Mesenchymal stem cell (in vitro differentiated cells and primary cell): ENCODE results near the gene MYO10.

Experiments used
- DNase-seq: peaks from one replicate; pipeline ENCODE4 v3.0.0-alpha.2; 2013
- H2AFZ ChIP-seq: one replicate; pipeline ENCODE4 v1.6.1; 2013; ENCODE audit warnings: low read depth, mild to moderate bottlenecking, control low read depth, inconsistent platforms, low read length, moderate library complexity
- H2AK5ac ChIP-seq: 2 replicates; pipeline ENCODE4 v1.6.1; 2013; ENCODE audit warnings: low read length, moderate library complexity, mild to moderate bottlenecking, inconsistent platforms; ENCODE audit not compliant: severe bottlenecking
- H2BK120ac ChIP-seq: one replicate; pipeline ENCODE4 v1.6.1; 2013; ENCODE audit warnings: low read depth, mild to moderate bottlenecking, inconsistent platforms, low read length, moderate library complexity
- H2BK12ac ChIP-seq, 2 experiments: one replicate each; pipeline ENCODE4 v1.6.1; 2013; ENCODE audit warnings: inconsistent platforms in 2 of 2, low read length in 2 of 2, mild to moderate bottlenecking in 2 of 2, moderate library complexity in 2 of 2, control low read depth in 1 of 2
- H2BK15ac ChIP-seq: one replicate; pipeline ENCODE4 v1.6.1; 2013; ENCODE audit warnings: mild to moderate bottlenecking, low read depth, inconsistent platforms; ENCODE audit not compliant: poor library complexity, severe bottlenecking
- H2BK5ac ChIP-seq: 2 replicates; pipeline ENCODE4 v1.6.1; 2013; ENCODE audit warnings: low read depth, mild to moderate bottlenecking, low read length, control low read depth, inconsistent platforms; ENCODE audit not compliant: poor library complexity, severe bottlenecking
- H3K14ac ChIP-seq, 2 experiments: one replicate each; pipeline ENCODE4 v1.6.1; 2013; ENCODE audit warnings: inconsistent platforms in 2 of 2, low read length in 2 of 2, control low read depth in 1 of 2, mild to moderate bottlenecking in 1 of 2, moderate library complexity in 1 of 2
- H3K18ac ChIP-seq, 2 experiments: one replicate each; pipeline ENCODE4 v1.6.1; 2013; ENCODE audit warnings: inconsistent platforms in 2 of 2, low read length in 2 of 2, control low read depth in 1 of 2, low read depth in 1 of 2, mild to moderate bottlenecking in 1 of 2
- H3K23ac ChIP-seq, 2 experiments: one replicate each; pipeline ENCODE4 v1.6.1; 2013; ENCODE audit warnings: inconsistent platforms in 2 of 2, low read length in 2 of 2, mild to moderate bottlenecking in 2 of 2, moderate library complexity in 2 of 2, control low read depth in 1 of 2
- H3K27ac ChIP-seq: 2 replicates; pipeline ENCODE4 v1.5.1; 2013; ENCODE audit warnings: mild to moderate bottlenecking, moderate library complexity, low read length, control low read depth, inconsistent platforms; ENCODE audit not compliant: poor library complexity, severe bottlenecking
- H3K27me3 ChIP-seq, 2 experiments: 2 replicates each; pipeline versions ENCODE4 v1.6.1 to v1.7.0; 2013; ENCODE audit warnings: low read length in 2 of 2, mild to moderate bottlenecking in 2 of 2, moderate library complexity in 2 of 2, control low read depth in 1 of 2, inconsistent platforms in 1 of 2; ENCODE audit not compliant: control insufficient read depth in 1 of 2, insufficient read depth in 1 of 2
- H3K36me3 ChIP-seq, 2 experiments: 2 replicates each; pipeline versions ENCODE4 v1.6.1 to v1.7.0; 2013; ENCODE audit warnings: low read length in 2 of 2, control low read depth in 1 of 2, inconsistent platforms in 1 of 2, low read depth in 1 of 2, mild to moderate bottlenecking in 1 of 2; ENCODE audit not compliant: insufficient read depth in 2 of 2, control insufficient read depth in 1 of 2
- H3K4ac ChIP-seq, 2 experiments: one replicate each; pipeline ENCODE4 v1.6.1; 2013; ENCODE audit warnings: inconsistent platforms in 2 of 2, low read length in 2 of 2, mild to moderate bottlenecking in 2 of 2, moderate library complexity in 2 of 2, control low read depth in 1 of 2, low read depth in 1 of 2
- H3K4me1 ChIP-seq: 2 replicates; pipeline ENCODE4 v1.6.1; 2013; ENCODE audit warnings: low read depth, low read length, control low read depth; ENCODE audit not compliant: control insufficient read depth, insufficient read depth
- H3K4me2 ChIP-seq: 2 replicates; pipeline ENCODE4 v1.6.1; 2013; ENCODE audit warnings: low read length, mild to moderate bottlenecking, inconsistent platforms; ENCODE audit not compliant: poor library complexity, severe bottlenecking
- H3K4me3 ChIP-seq, 2 experiments: 2 replicates each; pipeline versions ENCODE4 v1.5.1 to v1.7.0; 2013; ENCODE audit warnings: low read length in 2 of 2, mild to moderate bottlenecking in 2 of 2, control low read depth in 1 of 2, low read depth in 1 of 2; ENCODE audit not compliant: insufficient read depth in 1 of 2
- H3K79me1 ChIP-seq: replicated peaks from 2 replicates; pipeline ENCODE4 v1.6.1; 2013; ENCODE audit warnings: mild to moderate bottlenecking, control low read depth, low read length, inconsistent platforms; ENCODE audit not compliant: poor library complexity, severe bottlenecking
- H3K9ac ChIP-seq: 2 replicates; pipeline ENCODE4 v1.7.0; 2013; ENCODE audit warnings: mild to moderate bottlenecking, low read length, moderate library complexity
- H3K9me3 ChIP-seq: 2 replicates; pipeline ENCODE4 v1.7.0; 2013; ENCODE audit warnings: mild to moderate bottlenecking, low read length; ENCODE audit not compliant: control insufficient read depth
- H4K8ac ChIP-seq: one replicate; pipeline ENCODE4 v1.6.1; 2013; ENCODE audit warnings: inconsistent platforms, mild to moderate bottlenecking, low read length, moderate library complexity
- H4K91ac ChIP-seq: one replicate; pipeline ENCODE4 v1.6.1; 2013; ENCODE audit warnings: mild to moderate bottlenecking, low read length, inconsistent platforms
- WGBS: methylation state at CpG from one replicate; pipeline ENCODE4 v1.1.7; 2013; ENCODE audit warnings: mixed read lengths; 5-methylcytosine and 5-hydroxymethylcytosine counted together

Gene MYO10

DNA sequence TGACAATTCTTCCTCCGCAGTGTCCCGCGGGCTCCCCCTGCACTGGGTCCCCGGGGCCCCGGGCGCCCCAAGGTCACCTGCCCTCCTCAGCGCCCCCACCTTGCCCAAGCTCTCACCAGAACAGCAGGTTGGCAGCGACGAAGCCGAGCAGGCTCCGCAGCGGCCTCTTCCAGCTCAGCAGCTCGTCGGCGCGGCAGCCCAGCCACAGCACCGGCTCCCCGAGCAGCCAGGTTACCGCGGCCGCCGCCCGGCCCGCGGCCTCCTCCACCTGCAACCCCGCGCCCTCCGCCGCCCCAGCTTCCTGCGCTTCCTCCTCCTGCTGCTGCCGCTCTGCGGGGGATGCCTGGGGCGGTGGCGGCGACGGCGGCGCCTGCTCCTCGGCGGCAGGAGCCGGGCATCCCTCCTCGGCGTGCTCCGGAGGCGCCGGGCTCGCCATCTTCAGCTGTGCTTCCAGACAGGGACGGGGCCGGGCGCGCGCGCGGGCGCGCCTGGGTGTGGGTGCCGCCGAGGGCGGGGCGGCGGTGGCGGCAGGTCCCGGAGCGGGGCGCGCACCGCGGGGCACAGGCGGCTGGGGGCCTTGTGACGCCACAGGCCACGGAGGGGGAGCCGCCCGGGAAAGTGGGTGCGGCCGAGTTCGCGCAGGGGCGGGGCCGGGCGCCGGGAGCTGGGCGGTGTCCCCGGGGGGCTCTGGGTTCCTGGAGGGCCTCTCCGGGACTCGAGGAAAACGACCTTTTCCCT lies 319.4 kb downstream of the MYO10 start, which contains the start of gene RETREG1:
RETREG1 (minus strand) TSS at position 462 of the 738 bp plus-strand sequence; CDS start at position 436, 26 bp downstream.
- H3K14ac ChIP-seq = peak within 1 kb of the TSS in 1 of 2 experiments; percentile 22

DNA sequence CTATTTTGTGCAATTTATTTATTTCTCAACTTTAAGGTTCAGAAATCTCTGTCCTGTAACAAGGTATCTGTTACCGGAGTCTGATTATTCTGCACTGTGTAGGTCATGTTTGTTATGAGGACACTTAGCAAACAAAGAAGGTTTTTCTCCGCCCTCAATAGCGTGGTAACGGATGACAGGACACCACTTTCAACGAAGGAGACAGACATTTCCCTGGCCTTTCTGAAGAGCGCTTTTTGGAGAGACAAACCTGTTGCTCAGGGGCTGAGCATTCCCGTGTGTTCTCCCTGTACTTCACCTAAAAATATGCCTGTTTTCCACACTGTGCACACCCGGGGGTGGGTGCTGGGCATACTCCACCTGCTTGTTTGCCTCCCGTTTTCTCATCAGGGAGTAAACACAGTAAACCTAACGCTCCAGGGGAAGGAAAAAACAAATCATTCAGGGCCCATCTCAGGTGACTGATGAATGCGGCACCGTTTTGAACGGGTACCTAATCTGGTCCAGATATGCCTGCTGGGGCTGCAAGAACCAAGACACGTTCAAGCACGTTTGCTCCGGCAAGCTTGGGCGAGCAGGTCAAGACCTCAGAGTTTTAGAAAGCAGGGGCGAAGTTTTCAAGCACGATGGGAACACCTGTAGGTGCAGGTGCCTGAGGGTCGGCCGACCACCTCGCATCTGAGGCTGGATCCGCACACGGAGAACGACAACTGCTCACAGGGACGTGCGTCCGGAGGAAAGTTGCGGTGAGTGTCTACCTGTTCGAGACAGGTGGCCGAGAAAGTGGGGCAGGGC lies 320.1 kb downstream of the MYO10 start:
- Histone ChIP-seq H3K9ac (peak overlapping the region; percentile 80), H3K27me3 (peaks cover 37 to 47% of the 10 kb centered on the region in 2 experiments), H3K4me3 (peak overlapping the region; percentile 73 to 84), H2AFZ (peak overlapping the region; percentile 88), H3K4me2 (peak overlapping the region; percentile 99), H3K14ac (peak overlapping the region in 1 of 2 experiments; percentile 9), H3K4me1 (peaks cover 21% of the 10 kb centered on the region), H3K18ac (no peak overlapping the region), H2BK15ac (no peak overlapping the region), H2BK12ac (no peak overlapping the region), H3K36me3 (no peaks in the 10 kb centered on the region), H3K27ac (no peak overlapping the region), H2BK120ac (no peak overlapping the region), H4K91ac (no peak overlapping the region), H3K9me3 (no peaks in the 10 kb centered on the region), H2BK5ac (no peak overlapping the region), H3K79me1 (no peaks in the 10 kb centered on the region), H3K23ac (no peak overlapping the region), H4K8ac (no peak overlapping the region), H3K4ac (no peak overlapping the region), H2AK5ac (no peak overlapping the region)
- WGBS = 20% methylated on average over 30 of the region's 31 CpGs
- DNase-seq = no peak

More for the DNA sequence above, 319.4 kb downstream of the MYO10 start, which contains the start of gene RETREG1:
- Histone ChIP-seq H3K9ac (peak within 1 kb of the TSS; percentile 81), H2BK120ac (no peak within 1 kb of the TSS), H2AFZ (peak within 1 kb of the TSS; percentile 88), H3K27me3 (peaks cover 37 to 49% of the 10 kb centered on the region in 2 experiments), H3K36me3 (no peaks in the 10 kb centered on the region), H2AK5ac (no peak within 1 kb of the TSS), H3K27ac (no peak within 1 kb of the TSS), H3K4me2 (peak within 1 kb of the TSS; percentile 99), H2BK12ac (no peak within 1 kb of the TSS), H3K4me1 (peaks cover 21% of the 10 kb centered on the region), H3K9me3 (no peaks in the 10 kb centered on the region), H3K4me3 (peak within 1 kb of the TSS; percentile 73 to 84), H4K8ac (no peak within 1 kb of the TSS), H2BK5ac (no peak within 1 kb of the TSS), H3K4ac (no peak within 1 kb of the TSS), H3K18ac (no peak within 1 kb of the TSS), H3K23ac (peak within 1 kb of the TSS in 1 of 2 experiments; percentile 83), H3K79me1 (no peaks in the 10 kb centered on the region), H4K91ac (no peak within 1 kb of the TSS), H2BK15ac (no peak within 1 kb of the TSS)
- under 1% methylated on average over 48 of the region's 86 CpGs for WGBS
- DNase-seq = peak; percentile 5

- Histone ChIP-seq H3K27ac (no peak overlapping the region), H3K14ac (no peak overlapping the region), H2BK12ac (no peak overlapping the region), H2BK15ac (no peak overlapping the region), H2BK5ac (no peak overlapping the region), H2AFZ (no peak overlapping the region), H3K4ac (no peak overlapping the region), H2AK5ac (no peak overlapping the region), H2BK120ac (no peak overlapping the region), H3K9ac (no peak overlapping the region), H4K91ac (no peak overlapping the region), H3K4me2 (no peak overlapping the region), H4K8ac (no peak overlapping the region), H3K18ac (no peak overlapping the region), H3K4me1 (peaks cover 12% of the 10 kb centered on the region), H3K9me3 (no peaks in the 10 kb centered on the region), H3K27me3 (peaks cover 9 to 28% of the 10 kb centered on the region in 2 experiments), H3K36me3 (no peaks in the 10 kb centered on the region), H3K4me3 (no peak overlapping the region), H3K23ac (no peak overlapping the region), H3K79me1 (no peaks in the 10 kb centered on the region)
- WGBS = no CpG with 5 or more reads among the region's 2 CpGs
- DNase-seq = no peak
These were observed 324.1 kb downstream of the MYO10 start for GRCh38 chr5:16612007-16612406.
